GM18502 (cell line): Measurements from ENCODE around the gene CHMP6.
"Not testable (repeated sequence)": the region's sequence is repeated elsewhere in the genome, so short reads cannot be mapped to it uniquely, and the experiment has no call there.

ENCODE experiments used
- ATAC-seq: cut with Tn5 transposase; IDR thresholded peaks from one replicate; pipeline ENCODE4 v1.9.1; 2021; ENCODE audit warnings: mild to moderate bottlenecking; ENCODE audit not compliant: unreplicated experiment, poor library complexity

Gene CHMP6

DNA sequence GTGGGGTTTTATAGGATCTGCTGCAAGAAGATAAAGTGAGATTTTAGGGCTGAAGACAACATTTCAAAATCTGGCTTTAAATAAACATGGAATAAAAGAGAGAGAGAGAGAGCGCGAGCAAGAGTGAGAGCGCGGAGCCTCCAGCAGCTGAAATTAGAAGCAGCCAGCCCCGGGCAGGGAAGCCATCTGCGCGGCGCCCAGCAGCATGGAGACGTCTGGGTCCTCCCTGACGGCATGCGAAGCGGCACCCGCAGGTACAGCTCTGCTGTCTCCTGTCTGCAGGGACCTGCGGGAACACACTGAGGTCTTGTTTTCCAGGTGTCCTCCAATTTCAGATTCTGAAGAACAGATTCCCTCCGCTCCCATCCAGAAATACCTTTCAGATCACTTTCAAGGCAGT is 35.4 kb downstream of the CHMP6 start:
- ATAC-seq: no peak

DNA sequence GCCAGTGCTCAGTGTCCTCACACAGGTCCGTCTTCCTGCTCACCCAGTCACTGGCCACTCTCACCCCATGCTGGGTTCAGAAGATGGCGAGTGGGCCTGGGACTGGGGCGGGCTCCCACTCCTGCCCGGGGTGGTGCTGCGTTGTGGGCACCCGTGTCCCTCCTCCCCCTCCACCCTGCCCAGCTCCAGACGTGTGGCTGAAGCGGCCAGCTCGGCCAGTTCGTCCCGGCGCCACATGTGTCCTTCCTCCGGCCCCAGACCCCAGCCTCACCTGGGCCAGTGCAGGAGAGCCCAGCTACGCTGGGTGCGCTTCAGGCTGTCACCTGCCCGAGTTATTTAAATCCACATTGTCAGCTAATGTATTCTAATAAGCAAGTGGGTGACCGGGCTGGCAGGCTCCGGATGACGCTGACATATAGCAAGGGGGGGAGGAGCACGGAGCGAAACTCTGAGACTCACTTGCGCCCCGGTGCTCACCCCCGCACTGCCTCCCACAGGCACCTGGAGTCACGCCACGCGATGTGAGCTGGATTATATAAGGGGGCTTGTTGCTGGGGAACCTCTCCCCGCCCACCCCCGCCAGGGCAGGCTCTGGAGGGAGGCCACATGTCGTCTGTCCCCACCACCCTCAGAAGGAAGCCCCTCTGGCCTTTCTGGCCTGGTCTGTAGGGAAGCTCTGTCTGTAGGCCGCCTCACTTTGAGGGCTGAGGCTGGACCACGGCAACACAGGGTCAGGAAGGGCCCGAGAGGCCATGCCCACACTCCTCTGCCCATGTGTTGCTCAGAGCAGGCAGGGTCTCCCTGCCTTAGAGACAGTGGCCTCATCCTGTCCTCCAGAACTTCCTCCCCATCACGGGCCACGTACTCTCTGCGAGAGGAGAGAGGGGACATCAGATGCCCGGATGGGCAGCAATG is 36.2 kb downstream of the CHMP6 start:
- ATAC-seq: no peak

DNA sequence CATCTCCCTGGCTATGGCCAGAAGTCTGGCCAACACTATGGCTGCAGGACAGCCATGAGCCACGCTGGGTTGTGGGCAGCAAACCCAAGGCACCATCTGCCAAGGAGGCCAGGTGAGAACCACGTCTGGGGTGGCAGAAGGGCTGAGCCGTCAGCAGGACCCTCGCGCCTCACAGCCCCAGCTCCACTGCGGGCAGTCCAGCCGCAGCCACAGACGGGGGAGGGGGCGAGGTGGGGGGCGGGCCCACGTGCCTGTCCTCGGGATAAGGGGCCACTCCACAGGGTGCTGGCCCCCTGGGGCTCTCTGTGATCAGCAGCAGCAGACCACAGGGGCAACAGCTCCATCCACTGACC is 36.8 kb downstream of the CHMP6 start:
- no peak for ATAC-seq

GRCh38 chr17:81029859-81030258 is 38.2 kb downstream of the CHMP6 start:
- no peak for ATAC-seq

DNA sequence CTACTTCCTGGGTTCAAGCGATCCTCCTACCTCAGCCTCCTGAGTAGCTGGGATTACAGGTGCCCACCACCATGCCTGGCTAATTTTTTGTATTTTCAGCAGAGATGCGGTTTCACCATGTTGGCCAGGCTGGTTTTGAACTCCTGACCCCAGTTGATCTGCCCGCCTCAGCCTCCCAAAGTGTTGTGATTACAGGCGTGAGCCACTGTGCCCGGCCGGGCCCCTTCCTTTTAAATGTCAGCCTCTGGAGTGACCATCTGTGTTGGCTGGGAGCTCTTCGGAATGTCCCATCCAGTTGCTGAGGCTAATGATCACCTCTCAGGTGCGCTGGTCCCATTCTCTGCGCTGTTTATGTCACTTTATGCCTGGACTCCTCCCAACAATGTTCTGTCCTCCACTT is 38.7 kb downstream of the CHMP6 start:
- not testable (repeated sequence) for ATAC-seq

GRCh38 chr17:81030741-81031565 is 39.3 kb downstream of the CHMP6 start:
- ATAC-seq: no peak

DNA sequence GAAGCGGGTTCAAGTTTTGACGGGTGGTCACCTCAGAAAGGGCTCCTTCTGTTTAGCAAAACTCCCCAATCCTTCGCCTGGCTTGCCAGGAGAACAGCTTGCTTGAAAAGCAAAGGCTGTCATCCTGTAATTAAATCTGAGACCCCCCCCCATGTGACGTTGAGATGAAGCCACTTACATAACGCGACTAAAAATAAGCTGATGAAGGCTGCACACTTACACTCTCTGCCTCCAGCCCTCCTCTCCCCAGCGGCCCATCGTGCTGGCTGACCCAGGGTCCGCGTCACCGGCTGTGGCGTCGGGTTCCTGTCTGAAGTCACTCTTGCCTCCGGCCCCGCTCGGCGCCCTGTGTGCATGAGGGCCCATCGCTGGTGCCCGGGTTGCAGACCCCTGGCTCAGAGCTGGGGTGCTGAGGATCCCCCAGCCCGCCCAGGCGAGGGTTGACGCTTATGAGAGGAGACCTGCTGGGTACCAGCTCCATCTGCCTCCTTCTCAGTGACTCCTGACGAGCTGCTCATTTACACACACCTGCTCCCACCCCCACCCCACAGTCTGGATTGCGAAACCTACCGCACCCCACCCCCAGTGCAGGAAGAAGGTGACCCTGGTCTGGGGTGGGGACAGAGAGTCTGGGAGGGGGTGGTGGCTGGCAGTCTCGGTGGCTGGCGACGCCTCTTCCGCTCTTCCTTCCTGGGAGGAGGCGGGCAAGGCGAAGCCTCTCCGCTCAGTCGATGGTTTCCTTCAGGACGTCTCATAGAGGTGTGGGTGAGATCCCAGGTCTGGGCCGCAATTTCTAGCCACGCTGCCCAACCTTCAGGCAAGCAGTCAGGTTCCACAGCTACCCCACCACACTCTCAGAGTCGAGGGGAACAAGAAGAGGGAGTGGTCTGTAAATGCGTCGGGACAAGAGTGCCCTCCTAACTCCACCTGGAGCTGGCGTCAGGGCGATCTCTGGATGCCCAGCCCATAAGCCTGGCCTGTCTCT is 40.2 kb downstream of the CHMP6 start:
- ATAC-seq: no peak

DNA sequence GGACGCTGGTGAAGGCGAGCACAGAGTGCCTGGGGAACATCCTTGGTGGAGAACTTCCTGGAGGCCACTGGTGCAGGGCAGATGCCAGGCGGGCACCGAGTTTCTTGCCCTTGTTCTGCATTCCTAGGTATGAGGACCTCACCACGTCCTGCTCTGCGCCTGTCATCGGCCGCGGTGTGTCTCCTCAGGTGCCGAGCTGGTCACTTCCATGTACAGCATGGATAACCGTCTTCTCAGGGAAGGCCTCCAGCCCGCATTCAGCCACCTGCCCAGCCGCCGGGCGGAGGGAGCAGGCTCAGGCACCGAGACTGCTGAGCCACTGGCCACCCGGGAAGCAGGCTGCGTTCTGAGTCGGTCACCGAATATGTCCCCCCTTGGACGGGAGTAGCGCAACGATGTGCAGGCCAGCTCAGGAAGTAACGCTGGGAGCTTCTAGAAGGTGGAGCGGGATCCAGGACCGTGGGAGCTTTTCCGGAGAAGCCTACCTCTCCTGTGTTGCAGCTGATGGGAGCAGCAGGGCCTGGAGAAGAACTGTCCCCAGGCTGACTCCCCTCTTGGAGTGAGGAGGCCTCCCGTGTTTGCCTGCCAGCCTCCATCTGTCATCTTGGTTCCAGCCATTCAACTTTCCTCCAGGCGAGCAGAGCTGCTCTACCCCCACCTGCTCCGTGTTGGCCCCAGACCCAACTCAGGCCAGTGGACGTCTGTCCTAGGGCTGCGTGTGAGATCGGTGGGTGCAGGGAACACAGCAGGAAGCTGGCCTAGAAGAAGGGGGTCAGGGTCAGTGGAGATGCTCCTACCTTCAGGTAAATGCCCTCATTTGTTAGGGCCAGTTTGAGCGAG is 41.2 kb downstream of the CHMP6 start:
- ATAC-seq: no peak

DNA sequence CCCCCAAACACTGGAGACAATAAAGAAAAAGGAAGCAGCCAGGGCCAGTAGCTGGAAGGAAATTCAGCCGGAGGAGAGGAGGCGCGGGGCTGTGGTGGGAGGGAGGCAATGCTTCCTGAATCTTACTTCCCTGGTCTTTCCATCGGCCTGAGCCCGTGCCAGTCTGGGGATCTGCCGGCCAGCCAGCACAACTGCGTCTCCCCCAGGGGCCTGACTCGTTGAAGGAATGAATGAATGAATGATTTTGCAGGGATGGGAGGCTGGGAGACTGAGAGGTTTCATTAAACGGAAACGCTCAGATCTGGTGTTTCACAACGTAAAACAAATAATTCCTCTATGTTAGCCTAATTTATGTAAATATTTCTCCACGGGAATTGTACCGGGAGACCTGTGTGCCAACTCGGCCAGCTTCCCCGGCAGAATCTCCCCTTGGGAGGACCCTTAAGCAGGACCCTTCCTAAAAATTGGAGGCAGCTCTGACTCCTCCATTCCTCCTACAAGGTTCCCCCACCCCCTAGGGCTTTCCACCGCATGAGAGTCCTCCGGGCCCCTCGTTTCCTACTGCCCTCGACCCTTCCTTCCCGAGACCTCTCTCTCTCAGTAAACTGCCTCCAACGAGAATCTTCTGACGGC is 42.0 kb downstream of the CHMP6 start:
- ATAC-seq: no peak

GRCh38 chr17:81034168-81034777 is 42.6 kb downstream of the CHMP6 start:
- ATAC-seq: peak; percentile 7

DNA sequence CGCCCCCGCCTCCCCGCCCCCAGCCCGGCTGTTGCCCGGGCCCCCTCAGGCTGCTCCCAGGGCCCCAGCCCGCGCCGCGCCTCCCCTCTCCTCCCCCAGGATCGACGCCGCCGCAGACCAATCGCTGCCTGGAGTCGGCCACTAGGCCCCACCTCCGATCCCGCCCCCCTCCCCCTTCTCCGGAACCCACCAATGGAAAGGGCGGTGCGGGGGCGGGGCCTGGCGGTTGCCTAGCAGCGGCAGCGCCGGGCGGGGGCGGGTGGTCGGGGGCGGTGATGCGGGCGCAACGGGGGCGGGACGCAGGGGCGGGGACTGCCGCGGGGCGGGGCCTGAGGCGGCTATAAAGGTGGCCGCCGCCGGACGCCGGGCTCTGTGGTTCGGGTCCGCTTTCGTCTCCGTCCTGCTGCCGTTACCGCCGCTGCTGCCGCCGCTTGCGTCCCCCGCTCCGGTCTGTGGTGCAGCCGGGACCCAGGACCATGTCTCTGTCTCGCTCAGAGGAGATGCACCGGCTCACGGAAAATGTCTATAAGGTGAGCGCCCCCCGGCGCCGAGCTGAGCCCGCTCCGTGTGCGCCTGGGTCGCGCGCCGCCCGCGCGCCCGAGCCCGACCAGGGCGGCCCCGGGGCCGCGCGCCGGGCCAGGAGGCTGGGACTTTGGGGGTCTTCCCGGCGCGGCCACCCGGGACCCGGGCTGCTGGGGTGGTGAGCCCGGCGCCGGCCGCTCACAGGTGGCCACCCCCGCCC is 43.3 kb downstream of the CHMP6 start, which contains the start of gene BAIAP2:
BAIAP2 (plus strand) TSS at position 373 of the 742 bp plus-strand sequence; CDS start at position 477, 104 bp downstream.
- peak; percentile 69 for ATAC-seq

- no peak for ATAC-seq
Observed at GRCh38 chr17:81035521-81036196, 44.0 kb downstream of the CHMP6 start.

- ATAC-seq: no peak
Observed at GRCh38 chr17:81036197-81036941, 44.7 kb downstream of the CHMP6 start.

DNA sequence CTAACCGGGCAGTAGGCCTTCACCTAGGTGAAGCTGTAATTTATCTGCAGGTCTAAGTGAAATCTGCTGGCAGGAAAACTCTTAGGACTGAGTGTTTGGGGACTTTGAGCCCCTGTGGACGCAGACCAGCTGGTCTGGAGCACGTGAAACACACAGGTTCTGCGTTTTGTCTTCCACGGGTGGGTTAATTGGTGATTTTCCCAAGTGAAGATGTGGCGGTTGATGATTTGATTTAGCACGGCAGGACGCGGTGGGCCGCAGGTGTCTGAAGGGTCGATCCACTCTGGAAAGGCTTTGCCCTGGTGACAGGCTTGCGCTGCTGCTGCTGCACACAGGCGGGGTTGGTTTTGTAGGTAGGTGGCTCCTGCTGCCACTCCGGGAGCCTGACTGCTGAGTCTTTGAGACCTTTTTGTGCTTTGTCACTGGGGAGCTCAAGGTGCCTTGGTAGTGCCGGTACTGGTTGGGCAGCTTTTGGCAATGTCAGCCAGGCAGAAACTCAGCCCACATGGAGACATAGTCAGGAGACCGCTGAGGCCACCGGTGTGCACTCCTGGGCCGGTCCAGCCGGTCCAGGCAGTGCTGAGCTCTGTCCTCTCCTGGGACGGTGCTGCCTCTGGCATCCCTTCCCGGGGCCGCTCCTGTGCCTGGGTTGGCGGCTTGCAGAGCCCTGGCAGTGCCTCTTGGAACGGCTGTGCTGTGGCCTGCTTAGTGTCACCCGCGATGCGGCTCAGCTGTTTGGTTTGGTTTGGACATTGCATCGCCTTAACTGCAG is 45.6 kb downstream of the CHMP6 start:
- no peak for ATAC-seq

DNA sequence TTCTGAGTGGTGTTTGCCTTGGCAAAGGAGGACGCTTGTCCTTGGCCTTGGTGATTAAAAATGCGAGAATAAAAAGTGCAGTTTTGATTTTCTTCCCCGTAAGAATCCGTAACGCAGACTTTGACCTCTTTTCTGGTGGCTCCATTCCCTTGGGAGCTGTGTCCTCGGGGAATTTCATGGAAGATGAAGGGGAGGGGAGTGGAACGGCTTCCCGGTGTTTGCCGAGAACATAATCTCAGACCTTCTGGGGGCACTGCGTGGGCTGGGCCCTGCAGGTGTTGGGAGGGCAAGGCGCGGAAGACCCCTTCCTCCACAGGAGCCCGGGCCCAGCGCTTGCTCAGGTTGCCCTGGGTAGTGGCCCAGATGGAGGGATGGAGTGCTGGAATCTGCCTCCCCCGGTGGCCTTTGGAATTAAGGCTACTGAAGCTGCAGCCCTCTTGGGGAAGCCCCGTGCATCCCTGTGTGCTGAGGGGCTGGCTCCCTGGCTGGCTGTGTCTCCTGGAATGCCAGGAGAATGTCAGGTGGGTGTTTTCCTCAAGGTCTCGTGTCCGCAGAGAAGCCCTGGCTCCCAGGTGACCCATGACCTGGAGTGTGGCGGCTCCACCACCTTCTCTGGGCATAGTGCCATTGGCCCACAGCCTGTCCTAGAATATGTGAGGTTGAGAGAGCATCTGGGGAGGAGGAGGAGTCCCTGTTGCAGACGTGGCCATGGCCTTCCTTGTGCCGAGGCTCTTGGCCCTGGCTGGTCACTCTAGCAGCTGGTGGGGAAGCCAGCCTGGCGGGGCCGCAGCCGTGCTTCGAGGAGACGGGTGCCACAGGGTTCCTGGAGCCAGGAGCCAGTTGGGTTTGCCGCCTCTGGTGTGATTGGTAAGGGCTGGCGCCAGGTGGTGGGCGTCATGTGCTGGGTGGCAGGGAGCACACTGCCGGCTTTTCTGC is 46.4 kb downstream of the CHMP6 start:
- no peak for ATAC-seq
